ENCODE measurements around the gene RBMX. TPM values are rescaled to one million over a fixed set of nuclear protein-coding genes. Genes with fewer than 3 reads are reported as not detected.
"Not testable (repeated sequence)": the region's sequence is repeated elsewhere in the genome, so short reads cannot be mapped to it uniquely, and the experiment has no call there.

RBMX gene
- total RNA-seq, 4 donors from 2014 or later: 171 to 353 (median 231) TPM

DNA sequence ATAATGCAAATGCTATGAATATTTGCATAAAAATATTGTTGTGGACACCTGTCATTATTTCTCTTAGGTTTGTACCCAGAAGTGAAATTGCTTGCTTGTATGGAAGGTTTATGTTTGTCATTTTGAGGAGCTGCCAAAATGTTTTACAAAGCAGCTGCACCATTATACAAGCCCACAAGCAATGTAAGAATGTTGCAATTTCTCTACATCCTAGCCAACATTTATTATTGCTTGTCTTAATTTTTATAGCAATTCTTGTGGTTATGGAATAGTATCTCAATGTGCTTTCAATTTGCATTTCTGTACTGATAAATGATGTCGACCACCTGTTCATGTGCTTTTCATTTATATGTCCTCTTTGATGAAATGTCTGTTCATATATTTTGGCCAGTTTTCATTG is 18.7 kb upstream of the RBMX start:
- no peak overlapping the region for H3K4me3 ChIP-seq
- TF ChIP-seq, protein P1, sequence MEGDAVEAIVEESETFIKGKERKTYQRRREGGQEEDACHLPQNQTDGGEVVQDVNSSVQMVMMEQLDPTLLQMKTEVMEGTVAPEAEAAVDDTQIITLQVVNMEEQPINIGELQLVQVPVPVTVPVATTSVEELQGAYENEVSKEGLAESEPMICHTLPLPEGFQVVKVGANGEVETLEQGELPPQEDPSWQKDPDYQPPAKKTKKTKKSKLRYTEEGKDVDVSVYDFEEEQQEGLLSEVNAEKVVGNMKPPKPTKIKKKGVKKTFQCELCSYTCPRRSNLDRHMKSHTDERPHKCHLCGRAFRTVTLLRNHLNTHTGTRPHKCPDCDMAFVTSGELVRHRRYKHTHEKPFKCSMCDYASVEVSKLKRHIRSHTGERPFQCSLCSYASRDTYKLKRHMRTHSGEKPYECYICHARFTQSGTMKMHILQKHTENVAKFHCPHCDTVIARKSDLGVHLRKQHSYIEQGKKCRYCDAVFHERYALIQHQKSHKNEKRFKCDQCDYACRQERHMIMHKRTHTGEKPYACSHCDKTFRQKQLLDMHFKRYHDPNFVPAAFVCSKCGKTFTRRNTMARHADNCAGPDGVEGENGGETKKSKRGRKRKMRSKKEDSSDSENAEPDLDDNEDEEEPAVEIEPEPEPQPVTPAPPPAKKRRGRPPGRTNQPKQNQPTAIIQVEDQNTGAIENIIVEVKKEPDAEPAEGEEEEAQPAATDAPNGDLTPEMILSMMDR (IDR thresholded peaks at IDR 0.05): no peak
- TF ChIP-seq POLR2A (IDR thresholded peaks at IDR 0.05) (no peak), EP300 (IDR thresholded peaks at IDR 0.05) (no peak), POLR2AphosphoS5 (IDR thresholded peaks at IDR 0.05) (no peak)
- WGBS: 35% methylated on average over 1 of the region's 1 CpG
- H3K27me3 ChIP-seq: no peaks in the 10 kb centered on the region
- no peak overlapping the region for H3K27ac ChIP-seq
- no peak for DNase-seq (ENCODE audit: low spot score in 2 of 2)
- no peaks in the 10 kb centered on the region for H3K9me3 ChIP-seq
- H3K4me1 ChIP-seq: no peaks in the 10 kb centered on the region
- H3K36me3 ChIP-seq: no peaks in the 10 kb centered on the region

DNA sequence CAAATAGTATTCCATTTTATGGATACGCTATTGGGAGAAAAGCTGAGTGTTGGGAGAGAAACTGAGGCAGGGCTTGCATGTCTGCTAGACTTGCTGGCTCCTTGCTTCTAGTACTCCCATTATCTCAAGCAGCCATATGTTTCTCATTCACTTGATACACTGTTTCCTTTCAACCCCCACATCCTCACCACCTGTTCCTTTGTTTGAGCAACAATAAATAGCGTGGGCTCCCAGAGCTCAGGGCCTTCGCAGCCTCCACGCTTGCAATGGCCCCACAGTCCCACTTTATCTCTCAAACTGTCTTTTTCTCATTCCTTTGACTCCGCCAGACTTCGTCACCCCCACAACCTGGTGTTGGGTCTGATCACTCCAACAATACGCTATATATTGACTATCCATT is 18.2 kb upstream of the RBMX start:
- not testable (repeated sequence) for DNase-seq (ENCODE audit: low spot score in 2 of 2); H3K4me1 ChIP-seq; H3K4me3 ChIP-seq; H3K27me3 ChIP-seq; H3K36me3 ChIP-seq; H3K9me3 ChIP-seq; H3K27ac ChIP-seq
- WGBS: 75% methylated on average over 7 of the region's 7 CpGs

DNA sequence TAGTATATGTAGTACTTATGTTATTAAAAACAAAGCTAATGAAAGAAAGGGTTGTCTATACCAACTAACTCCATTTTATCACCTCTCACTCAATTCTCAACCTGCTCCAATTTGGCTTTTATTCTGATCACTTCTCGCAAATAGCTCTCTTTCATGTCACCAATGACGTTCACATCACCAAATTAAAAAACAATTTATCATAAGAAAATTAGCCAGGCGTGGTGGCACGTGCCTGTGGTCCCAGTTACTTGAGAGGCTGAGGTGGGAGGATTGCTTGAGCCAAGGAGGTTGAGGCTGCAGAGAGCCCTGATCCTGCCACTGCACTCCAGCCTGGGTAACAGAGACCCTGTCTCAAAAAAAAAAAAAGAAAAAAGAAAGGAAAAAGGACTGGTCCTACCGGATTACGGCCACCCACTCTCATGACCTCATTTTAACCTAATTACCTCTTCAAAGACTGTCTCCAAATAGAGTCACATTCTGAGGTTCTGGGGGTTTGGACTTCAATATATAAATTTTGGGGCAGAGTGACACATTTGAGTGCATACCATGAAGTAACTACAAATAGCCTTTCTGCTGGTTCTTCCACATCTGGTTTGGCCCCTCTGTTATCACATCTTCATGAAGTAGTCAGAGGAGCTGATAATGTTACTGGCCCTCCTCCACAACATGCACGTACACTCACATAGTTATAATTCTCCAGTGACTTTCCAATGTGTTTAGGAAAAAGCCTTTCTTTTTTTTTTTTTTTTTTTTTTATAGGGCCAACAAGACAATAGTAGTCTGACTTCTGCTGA is 15.8 kb upstream of the RBMX start:
- Histone ChIP-seq H3K27ac (no peak overlapping the region), H3K4me1 (no peaks in the 10 kb centered on the region), H3K4me3 (no peak overlapping the region), H3K27me3 (no peaks in the 10 kb centered on the region), H3K9me3 (no peaks in the 10 kb centered on the region), H3K36me3 (no peaks in the 10 kb centered on the region)
- DNase-seq (ENCODE audit: low spot score in 2 of 2): no peak
- TF ChIP-seq POLR2A (IDR thresholded peaks at IDR 0.05): no peak
- no peak for TF ChIP-seq POLR2AphosphoS5 (IDR thresholded peaks at IDR 0.05)
- no peak for TF ChIP-seq EP300 (IDR thresholded peaks at IDR 0.05)
- TF ChIP-seq, protein P1 (IDR thresholded peaks at IDR 0.05): no peak
- 66% methylated on average over 7 of the region's 7 CpGs for WGBS

DNA sequence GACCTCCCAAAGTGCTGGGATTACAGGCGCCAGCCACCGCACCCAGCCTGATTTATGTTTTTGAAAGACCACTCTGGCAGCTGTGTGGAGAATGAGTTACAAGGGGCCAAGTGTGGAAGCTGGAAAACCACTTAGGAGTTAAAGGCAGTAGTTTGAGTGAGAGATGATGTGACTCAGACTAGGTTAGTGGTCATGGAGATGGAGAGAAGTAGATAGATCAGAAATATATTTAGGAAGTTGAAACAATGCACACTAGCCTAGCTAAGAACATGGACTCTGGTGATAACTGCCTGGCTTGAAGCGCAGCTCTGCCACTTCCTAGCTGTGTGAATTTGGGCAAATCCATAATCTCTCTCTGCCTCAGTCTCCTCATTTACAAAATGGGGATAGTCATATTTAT is 11.9 kb upstream of the RBMX start:
- Histone ChIP-seq H3K27ac (no peak overlapping the region), H3K4me1 (no peaks in the 10 kb centered on the region), H3K36me3 (no peaks in the 10 kb centered on the region), H3K27me3 (no peaks in the 10 kb centered on the region), H3K4me3 (no peak overlapping the region), H3K9me3 (no peaks in the 10 kb centered on the region)
- WGBS: 89% methylated on average over 3 of the region's 3 CpGs
- TF ChIP-seq, protein P1 (IDR thresholded peaks at IDR 0.05): no peak
- TF ChIP-seq EP300 (IDR thresholded peaks at IDR 0.05) (no peak), POLR2A (IDR thresholded peaks at IDR 0.05) (no peak), POLR2AphosphoS5 (IDR thresholded peaks at IDR 0.05) (no peak)
- no peak for DNase-seq (ENCODE audit: low spot score in 2 of 2)

DNA sequence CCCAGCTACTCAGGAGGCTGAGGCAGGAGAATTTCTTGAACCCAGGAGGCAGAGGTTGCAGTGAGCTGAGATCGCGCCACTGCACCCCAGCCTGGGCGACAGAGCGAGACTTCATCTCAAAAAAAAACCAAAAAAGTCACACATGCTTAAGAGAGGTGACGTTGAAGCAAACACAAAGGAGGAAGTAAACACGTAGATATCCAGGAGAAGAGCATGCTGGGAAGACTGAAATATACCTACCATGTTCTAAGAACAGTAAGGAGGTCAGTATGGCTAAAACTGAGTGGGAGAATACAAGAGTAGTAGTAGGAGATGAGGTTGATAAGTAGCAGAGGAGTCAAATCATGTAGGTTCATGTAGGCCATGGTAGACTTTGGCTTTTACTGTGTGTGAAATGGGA is 10.1 kb upstream of the RBMX start:
- not testable (repeated sequence) for H3K36me3 ChIP-seq; H3K27me3 ChIP-seq; H3K4me3 ChIP-seq; H3K27ac ChIP-seq; H3K9me3 ChIP-seq; DNase-seq (ENCODE audit: low spot score in 2 of 2); H3K4me1 ChIP-seq
- 85% methylated on average over 6 of the region's 6 CpGs for WGBS

DNA sequence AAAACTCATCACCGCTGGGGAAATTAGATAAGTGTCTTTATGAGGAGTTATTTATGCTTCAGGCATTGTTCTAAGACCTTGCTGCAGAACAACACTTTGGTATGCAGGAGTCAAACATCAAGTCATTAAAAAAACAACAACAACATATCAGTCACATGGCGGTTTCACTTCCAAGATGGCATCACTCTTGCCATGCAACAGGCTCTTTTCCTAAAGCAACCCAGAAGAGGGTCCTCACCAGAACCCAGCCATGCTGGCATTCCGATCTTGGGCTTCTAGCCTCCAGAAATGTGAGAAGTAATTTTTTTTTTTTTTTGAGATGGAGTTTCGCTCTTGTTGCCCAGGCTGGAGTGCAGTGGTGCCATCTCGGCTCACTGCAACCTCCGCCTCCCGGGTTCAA is 8.7 kb upstream of the RBMX start:
- TF ChIP-seq EP300 (IDR thresholded peaks at IDR 0.05) (no peak), POLR2AphosphoS5 (IDR thresholded peaks at IDR 0.05) (no peak), POLR2A (IDR thresholded peaks at IDR 0.05) (no peak)
- TF ChIP-seq, protein P1 (IDR thresholded peaks at IDR 0.05): no peak
- no peaks in the 10 kb centered on the region for H3K9me3 ChIP-seq
- H3K4me1 ChIP-seq: no peaks in the 10 kb centered on the region
- no peak for DNase-seq (ENCODE audit: low spot score in 2 of 2)
- H3K27me3 ChIP-seq: no peaks in the 10 kb centered on the region
- no peaks in the 10 kb centered on the region for H3K36me3 ChIP-seq
- no peak overlapping the region for H3K4me3 ChIP-seq
- WGBS: 91% methylated on average over 7 of the region's 7 CpGs
- no peak overlapping the region for H3K27ac ChIP-seq
